Activated T-helper 2 cell treated with anti-CD3 and anti-CD28 coated beads, Interferon-gamma antibody, Interleukin-2, Interleukin-4, amounts not matched to agents 10 μg/mL and 5 μg/mL and 100 μg/mL, durations not matched to agents 14 hours and 24 hours and 36 hours (primary cell): ENCODE measurements around the gene MPHOSPH10. TPM values are rescaled to one million over a fixed set of nuclear protein-coding genes. Genes with fewer than 3 reads are reported as not detected.

Source experiments
- DNase-seq: peaks from one replicate; pipeline ENCODE4 v3.0.0; 2021; ENCODE audit warnings: low spot score
- H3K27ac Mint-ChIP-seq: one replicate; pipeline ENCODE4 v1.8.0; 2021; ENCODE audit warnings: mixed read lengths
- H3K27me3 Mint-ChIP-seq: one replicate; pipeline ENCODE4 v1.8.0; 2021; ENCODE audit warnings: low read depth, mixed read lengths
- H3K36me3 Mint-ChIP-seq: one replicate; pipeline ENCODE4 v1.8.0; 2021; ENCODE audit warnings: low read depth, mixed read lengths
- H3K4me1 Mint-ChIP-seq: one replicate; pipeline ENCODE4 v1.8.0; 2021; ENCODE audit warnings: low read depth, mixed read lengths
- H3K4me3 Mint-ChIP-seq: one replicate; pipeline ENCODE4 v1.8.0; 2021; ENCODE audit warnings: low read depth, mild to moderate bottlenecking, moderate library complexity, mixed read lengths
- H3K9me3 Mint-ChIP-seq: one replicate; pipeline ENCODE4 v1.8.0; 2021; ENCODE audit warnings: mixed read lengths
- intact Hi-C: fragments of 100-400 bp; cut with micrococcal nuclease; formaldehyde crosslinking; loops from one replicate; pipeline ENCODE4 v1.15.1; 2023
- total RNA-seq: library from RNA; stranded (reverse); gene quantifications from 2 replicates; pipeline ENCODE4 v1.2.3, GENCODE V29; 2022

Gene MPHOSPH10
- total RNA-seq, 1 donor from 2014 or later, result 52.3 TPM

DNA sequence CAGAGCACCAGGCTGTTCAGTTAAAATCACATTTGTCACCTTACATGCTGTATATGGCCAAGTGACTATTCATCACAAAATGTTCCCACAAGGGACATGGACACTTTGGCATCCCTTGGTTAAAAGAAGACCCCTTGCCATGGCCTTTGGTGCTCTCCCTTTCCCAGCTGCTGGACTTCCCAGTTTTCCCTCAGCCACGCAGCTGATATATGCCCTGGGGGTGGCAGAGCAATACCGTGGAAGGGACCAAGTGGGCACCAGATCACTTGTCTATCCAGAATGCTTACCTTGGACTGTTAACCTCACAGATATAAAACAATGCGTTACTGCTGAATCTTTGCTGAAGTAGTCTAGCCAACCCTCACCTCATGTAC is 61.1 kb downstream of the MPHOSPH10 start:
- Mint-ChIP-seq H3K4me3 (no peak overlapping the region), H3K27me3 (peaks cover 4% of the 10 kb centered on the region), H3K27ac (no peak overlapping the region), H3K4me1 (no peaks in the 10 kb centered on the region), H3K9me3 (peaks cover 6% of the 10 kb centered on the region), H3K36me3 (no peaks in the 10 kb centered on the region)
- intact Hi-C loops, result no loop called here
- no peak for DNase-seq

Other genes starting within 250 kb of the MPHOSPH10 start
- not detected in 2 replicates for gene VAX2, start 230.1 kb upstream of the MPHOSPH10 start, total RNA-seq
- not detected in 2 replicates for gene ATP6V1B1, start 194.7 kb upstream of the MPHOSPH10 start, total RNA-seq
- not detected in 2 replicates for gene ANKRD53, start 152.0 kb upstream of the MPHOSPH10 start, total RNA-seq
- gene TEX261, start 135.8 kb upstream of the MPHOSPH10 start, total RNA-seq, result 67.9 and 68.8 TPM in 2 replicates
- gene NAGK, start 62.0 kb upstream of the MPHOSPH10 start, total RNA-seq, result 59.3 and 62.4 TPM in 2 replicates
- gene MCEE, start 405 bp upstream of the MPHOSPH10 start, total RNA-seq, result 12.8 and 14.3 TPM in 2 replicates
- gene PAIP2B, start 96.5 kb downstream of the MPHOSPH10 start, total RNA-seq, result 0.84 and 0.94 TPM in 2 replicates
- gene ZNF638, start 201.1 kb downstream of the MPHOSPH10 start, total RNA-seq, result 96.5 and 97.6 TPM in 2 replicates